Right lobe of liver (tissue), 4 donors: ENCODE results near the gene PPEF2.

Experiments used
- CTCF ChIP-seq, 4 donors: fragments of 200-600 bp in 3 of 4; fragments of 450-650 bp in 1 of 4; IDR thresholded peaks; one replicate each; pipeline versions ENCODE4 v1.5.1 to v1.8.0; 2016 to 2022; ENCODE audit warnings: antibody characterized with exemption in 4 of 4, mild to moderate bottlenecking in 2 of 4
- POLR2A ChIP-seq: fragments of 450-650 bp; IDR thresholded peaks from one replicate; pipeline ENCODE4 v1.6.1; 2017; ENCODE audit warnings: antibody characterized with exemption, mild to moderate bottlenecking
- donor health status: DM: no; HTN: no; CAD: no.
- donor health status: DM: no; HTN: no; CAD: no.
- donor health status: DM: no; HTN: yes; CAD: no.

DNA sequence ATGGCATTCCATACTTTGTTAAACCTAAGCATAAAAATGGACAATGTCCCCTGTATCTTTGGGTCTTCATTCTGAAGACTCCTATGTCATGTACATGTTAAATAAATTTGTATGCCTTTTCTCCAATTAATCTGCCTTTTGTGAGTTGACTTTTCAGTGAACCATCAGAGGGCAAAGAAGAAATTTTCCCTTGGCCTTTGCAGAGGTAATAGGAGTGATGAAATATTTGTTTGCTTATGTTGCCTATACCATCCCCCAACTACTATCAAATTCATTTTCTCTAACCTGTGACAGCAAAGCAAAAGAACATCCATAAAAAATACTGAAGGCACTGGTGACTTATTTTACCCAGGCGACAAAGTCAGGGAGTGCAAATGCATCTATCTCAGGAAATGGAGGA, 20.3 kb upstream of the PPEF2 start:
- no peak for TF ChIP-seq CTCF (IDR thresholded peaks at IDR 0.05)
- no peak for TF ChIP-seq POLR2A
